Measurements from ENCODE around the gene STK35. TPM values are rescaled to one million over a fixed set of nuclear protein-coding genes. Genes with fewer than 3 reads are reported as not detected.

The STK35 gene
- total and polyA plus RNA-seq, 2 of the 8 experiments (the other 6 are each of a cell fraction or from before 2014, with no cell fraction given), result 24.9 to 45.0 TPM

GRCh38 chr20:2164421-2164820 lies 62.8 kb downstream of the STK35 start:
- H2BK15ac ChIP-seq (ENCODE audit: low read length), result no peak overlapping the region
- H2BK12ac ChIP-seq (ENCODE audit: low read depth, low read length), result no peak overlapping the region
- no peak overlapping the region for H3K4me3 ChIP-seq (ENCODE audit: extremely low read depth in 1 of 4, insufficient read depth in 2 of 4, low read depth in 3 of 4, low read length in 4 of 4)
- 80% methylated on average over 7 of the region's 7 CpGs; no CpG with 5 or more reads in 1 of the 2 experiments for WGBS, 2 experiments (ENCODE audit: extremely low coverage in 1 of 2, insufficient coverage in 1 of 2, insufficient read length in 1 of 2, insufficient replicate concordance in 2 of 2, low coverage in 1 of 2, low lambda C conversion rate in 2 of 2, missing lambda C conversion rate in 1 of 2)
- no peak overlapping the region for H2BK5ac ChIP-seq (ENCODE audit: low read depth, low read length)
- no peaks in the 10 kb centered on the region; a peak in 1 of 7 replicates for H3K4me1 ChIP-seq (replicated peaks in 1 of 4; ENCODE audit: control insufficient read depth in 3 of 4, insufficient read depth in 4 of 4, low read length in 3 of 4)
- no peaks in the 10 kb centered on the region for H4K20me1 ChIP-seq (replicated peaks in 1 of 2; ENCODE audit: control insufficient read depth in 1 of 2, insufficient read depth in 2 of 2, low read length in 2 of 2)
- ChIA-PET POLR2A (ENCODE audit: partially characterized antibody) (no interaction called here), CTCF (ENCODE audit: partially characterized antibody) (interaction anchor here (1.4 to 2.5 kb wide), 4 partner anchors 8 to 288 kb away, joined by 3 to 12 read pairs (median 5); no protein-coding TSS in a partner anchor)
- H3K27me3 ChIP-seq (replicated peaks in 1 of 4; ENCODE audit: control insufficient read depth in 3 of 4, extremely low read depth in 1 of 4, insufficient read depth in 3 of 4, low read length in 3 of 4), result no peaks in the 10 kb centered on the region
- H2BK20ac ChIP-seq (ENCODE audit: low read length), result no peak overlapping the region
- H3K79me1 ChIP-seq (ENCODE audit: low read depth, low read length), result no peaks in the 10 kb centered on the region
- H4K5ac ChIP-seq (ENCODE audit: insufficient read length, low read depth, low read length), result no peak overlapping the region
- no peaks in the 10 kb centered on the region for H3K9me3 ChIP-seq (ENCODE audit: insufficient read depth in 2 of 2, low read depth in 1 of 2, low read length in 1 of 2)
- no peak overlapping the region for H3K18ac ChIP-seq (ENCODE audit: extremely low read depth, low read length)
- H3K14ac ChIP-seq (ENCODE audit: insufficient read length), result no peak overlapping the region
- H2BK120ac ChIP-seq (replicated peaks; ENCODE audit: low read depth, low read length), result no peak overlapping the region
- H2AFZ ChIP-seq (ENCODE audit: low read length), result no peak overlapping the region
- H3K4ac ChIP-seq (replicated peaks; ENCODE audit: insufficient read length, low read depth, low read length), result no peak overlapping the region
- DNase-seq (ENCODE audit: low read depth in 1 of 2, low spot score in 2 of 2) (no peak), FAIRE-seq (no peak)
- no peaks in the 10 kb centered on the region for H3K23me2 ChIP-seq (ENCODE audit: low read depth, low read length)
- H3K79me2 ChIP-seq (ENCODE audit: control insufficient read depth in 1 of 2, insufficient read depth in 2 of 2, low read length in 2 of 2), result no peaks in the 10 kb centered on the region
- no peak overlapping the region for H3K4me2 ChIP-seq (ENCODE audit: insufficient read depth in 1 of 2, low read depth in 2 of 2, low read length in 2 of 2)
- H3K23ac ChIP-seq (ENCODE audit: insufficient read length), result no peak overlapping the region
- no peak overlapping the region for H4K8ac ChIP-seq (ENCODE audit: extremely low read depth, insufficient read depth, low read length)
- no peak overlapping the region for H3K9ac ChIP-seq (replicated peaks in 1 of 4; ENCODE audit: extremely low read depth in 1 of 4, low read depth in 3 of 4, low read length in 3 of 4)
- H3K36me3 ChIP-seq (ENCODE audit: control insufficient read depth in 2 of 4, insufficient read depth in 4 of 4, low read length in 3 of 4), result no peaks in the 10 kb centered on the region
- H3K56ac ChIP-seq (replicated peaks; ENCODE audit: insufficient read length, low read depth, low read length), result no peak overlapping the region
- no peak overlapping the region; the same call in 1 of the 2 replicates for H2AK5ac ChIP-seq (ENCODE audit: low read depth, low read length)
- H4K91ac ChIP-seq (replicated peaks; ENCODE audit: insufficient read length, low read length), result no peak overlapping the region
- H3K27ac ChIP-seq (ENCODE audit: low read depth, low read length), result no peak overlapping the region
- no peak for TF ChIP-seq RXRA (IDR thresholded peaks at IDR 0.05; ENCODE audit: insufficient read depth, low read depth, low read length)
- no peak for TF ChIP-seq CEBPB (IDR thresholded peaks at IDR 0.05; ENCODE audit: low read depth, low read length)
- no peak for TF ChIP-seq BRCA1 (IDR thresholded peaks at IDR 0.05; ENCODE audit: low read depth, low read length)
- no peak for TF ChIP-seq ASH2L (IDR thresholded peaks at IDR 0.05; ENCODE audit: low read length)
- no peak for TF ChIP-seq GABPA (IDR thresholded peaks at IDR 0.05; ENCODE audit: borderline replicate concordance, insufficient read depth, low read length)
